ENCODE measurements around the gene RAB42.

DNA sequence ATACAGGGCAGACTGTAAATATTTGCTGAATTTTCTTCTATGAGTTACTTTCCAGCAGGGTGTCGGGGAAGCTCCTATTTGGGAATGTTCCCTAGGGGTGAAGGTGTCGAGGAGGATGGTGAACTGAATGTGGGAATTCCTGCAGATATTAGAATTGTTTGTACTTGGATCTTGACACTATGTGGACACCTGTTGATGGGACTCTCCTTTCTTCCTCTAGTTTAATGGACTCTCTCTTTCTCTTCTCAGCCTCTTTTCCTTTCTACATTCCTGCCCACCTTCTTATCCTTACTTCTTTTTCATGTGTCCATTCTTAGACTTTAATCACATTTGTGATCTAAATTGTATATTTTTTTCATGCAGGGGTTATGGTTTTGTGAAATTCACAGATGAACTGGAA, 25.1 kb upstream of the RAB42 start:
- TF ChIP-seq, protein P1, sequence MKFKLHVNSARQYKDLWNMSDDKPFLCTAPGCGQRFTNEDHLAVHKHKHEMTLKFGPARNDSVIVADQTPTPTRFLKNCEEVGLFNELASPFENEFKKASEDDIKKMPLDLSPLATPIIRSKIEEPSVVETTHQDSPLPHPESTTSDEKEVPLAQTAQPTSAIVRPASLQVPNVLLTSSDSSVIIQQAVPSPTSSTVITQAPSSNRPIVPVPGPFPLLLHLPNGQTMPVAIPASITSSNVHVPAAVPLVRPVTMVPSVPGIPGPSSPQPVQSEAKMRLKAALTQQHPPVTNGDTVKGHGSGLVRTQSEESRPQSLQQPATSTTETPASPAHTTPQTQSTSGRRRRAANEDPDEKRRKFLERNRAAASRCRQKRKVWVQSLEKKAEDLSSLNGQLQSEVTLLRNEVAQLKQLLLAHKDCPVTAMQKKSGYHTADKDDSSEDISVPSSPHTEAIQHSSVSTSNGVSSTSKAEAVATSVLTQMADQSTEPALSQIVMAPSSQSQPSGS (CRISPR knock-in tag; IDR thresholded peaks at IDR 0.05) = no peak
- TF ChIP-seq NRF1 (conservative IDR thresholded peaks at IDR 0.05 in 1 of 2, IDR thresholded peaks at IDR 0.05 in 1 of 2) (no peak), HMGN3 (IDR thresholded peaks at IDR 0.05; ENCODE audit: borderline replicate concordance, extremely low read depth, insufficient read length, low read depth, low read length) (no peak), ZNF274 (IDR thresholded peaks at IDR 0.05; ENCODE audit: borderline replicate concordance, low read depth, low read length) (no peak), CEBPB (tag; IDR thresholded peaks at IDR 0.05) (no peak)
- TF ChIP-seq, protein P2, sequence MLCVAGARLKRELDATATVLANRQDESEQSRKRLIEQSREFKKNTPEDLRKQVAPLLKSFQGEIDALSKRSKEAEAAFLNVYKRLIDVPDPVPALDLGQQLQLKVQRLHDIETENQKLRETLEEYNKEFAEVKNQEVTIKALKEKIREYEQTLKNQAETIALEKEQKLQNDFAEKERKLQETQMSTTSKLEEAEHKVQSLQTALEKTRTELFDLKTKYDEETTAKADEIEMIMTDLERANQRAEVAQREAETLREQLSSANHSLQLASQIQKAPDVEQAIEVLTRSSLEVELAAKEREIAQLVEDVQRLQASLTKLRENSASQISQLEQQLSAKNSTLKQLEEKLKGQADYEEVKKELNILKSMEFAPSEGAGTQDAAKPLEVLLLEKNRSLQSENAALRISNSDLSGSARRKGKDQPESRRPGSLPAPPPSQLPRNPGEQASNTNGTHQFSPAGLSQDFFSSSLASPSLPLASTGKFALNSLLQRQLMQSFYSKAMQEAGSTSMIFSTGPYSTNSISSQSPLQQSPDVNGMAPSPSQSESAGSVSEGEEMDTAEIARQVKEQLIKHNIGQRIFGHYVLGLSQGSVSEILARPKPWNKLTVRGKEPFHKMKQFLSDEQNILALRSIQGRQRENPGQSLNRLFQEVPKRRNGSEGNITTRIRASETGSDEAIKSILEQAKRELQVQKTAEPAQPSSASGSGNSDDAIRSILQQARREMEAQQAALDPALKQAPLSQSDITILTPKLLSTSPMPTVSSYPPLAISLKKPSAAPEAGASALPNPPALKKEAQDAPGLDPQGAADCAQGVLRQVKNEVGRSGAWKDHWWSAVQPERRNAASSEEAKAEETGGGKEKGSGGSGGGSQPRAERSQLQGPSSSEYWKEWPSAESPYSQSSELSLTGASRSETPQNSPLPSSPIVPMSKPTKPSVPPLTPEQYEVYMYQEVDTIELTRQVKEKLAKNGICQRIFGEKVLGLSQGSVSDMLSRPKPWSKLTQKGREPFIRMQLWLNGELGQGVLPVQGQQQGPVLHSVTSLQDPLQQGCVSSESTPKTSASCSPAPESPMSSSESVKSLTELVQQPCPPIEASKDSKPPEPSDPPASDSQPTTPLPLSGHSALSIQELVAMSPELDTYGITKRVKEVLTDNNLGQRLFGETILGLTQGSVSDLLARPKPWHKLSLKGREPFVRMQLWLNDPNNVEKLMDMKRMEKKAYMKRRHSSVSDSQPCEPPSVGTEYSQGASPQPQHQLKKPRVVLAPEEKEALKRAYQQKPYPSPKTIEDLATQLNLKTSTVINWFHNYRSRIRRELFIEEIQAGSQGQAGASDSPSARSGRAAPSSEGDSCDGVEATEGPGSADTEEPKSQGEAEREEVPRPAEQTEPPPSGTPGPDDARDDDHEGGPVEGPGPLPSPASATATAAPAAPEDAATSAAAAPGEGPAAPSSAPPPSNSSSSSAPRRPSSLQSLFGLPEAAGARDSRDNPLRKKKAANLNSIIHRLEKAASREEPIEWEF (CRISPR knock-in tag; IDR thresholded peaks at IDR 0.05) = no peak
